ENCODE results near the gene POLR2F. TPM values are rescaled to one million over a fixed set of nuclear protein-coding genes. Genes with fewer than 3 reads are reported as not detected.

The POLR2F gene
- total RNA-seq, 2 donors from 2014 or later: 98.0 to 105 TPM

DNA sequence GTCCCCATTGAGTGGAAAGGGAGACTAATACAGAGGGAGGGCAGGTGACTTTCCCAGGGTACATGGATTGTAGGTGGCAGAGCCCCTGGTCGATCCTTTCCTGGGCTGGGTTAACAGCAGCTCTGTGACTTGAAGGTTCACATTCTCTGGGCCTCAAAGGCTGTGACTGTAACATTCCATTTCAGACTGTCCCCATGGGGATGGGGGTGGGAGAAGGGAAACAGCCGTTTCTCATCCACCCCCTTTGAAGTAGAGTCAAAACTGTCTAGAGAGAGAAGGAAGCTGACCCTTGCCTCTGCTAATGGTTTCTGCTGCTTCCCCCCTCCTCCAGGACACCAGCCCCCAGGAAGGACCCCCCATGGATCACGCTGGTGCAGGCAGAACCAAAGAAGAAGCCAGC, 28.2 kb upstream of the POLR2F start:
- Histone ChIP-seq H3K4me3 (ENCODE audit: low read length) (no peak overlapping the region), H3K9ac (ENCODE audit: extremely low read depth, low read length, poor library complexity, severe bottlenecking) (no peak overlapping the region), H3K27ac (ENCODE audit: low read depth, low read length) (no peak overlapping the region), H3K9me3 (ENCODE audit: control insufficient read depth, low read length) (no peaks in the 10 kb centered on the region), H3K36me3 (ENCODE audit: control insufficient read depth, insufficient read depth, low read length) (peaks cover 14% of the 10 kb centered on the region), H3K4me1 (ENCODE audit: control insufficient read depth, insufficient read depth, low read length) (no peaks in the 10 kb centered on the region), H3K27me3 (ENCODE audit: control insufficient read depth, insufficient read depth, low read length, poor library complexity, severe bottlenecking) (peaks cover 19% of the 10 kb centered on the region)
- Mint-ChIP-seq H3K9me3 (no peaks in the 10 kb centered on the region), H3K27ac (no peak overlapping the region), H3K4me1 (no peaks in the 10 kb centered on the region), H3K4me3 (no peak overlapping the region), H3K36me3 (ENCODE audit: low read depth) (peaks cover 32% of the 10 kb centered on the region), H3K27me3 (ENCODE audit: insufficient read depth) (peaks cover 13% of the 10 kb centered on the region)
- DNase-seq: no peak
- 63 to 77% methylated on average over 1 to 2 of the region's 3 CpGs for WGBS, 2 experiments (ENCODE audit: insufficient coverage in 1 of 2, insufficient read length in 1 of 2)
- TF ChIP-seq, protein P1, sequence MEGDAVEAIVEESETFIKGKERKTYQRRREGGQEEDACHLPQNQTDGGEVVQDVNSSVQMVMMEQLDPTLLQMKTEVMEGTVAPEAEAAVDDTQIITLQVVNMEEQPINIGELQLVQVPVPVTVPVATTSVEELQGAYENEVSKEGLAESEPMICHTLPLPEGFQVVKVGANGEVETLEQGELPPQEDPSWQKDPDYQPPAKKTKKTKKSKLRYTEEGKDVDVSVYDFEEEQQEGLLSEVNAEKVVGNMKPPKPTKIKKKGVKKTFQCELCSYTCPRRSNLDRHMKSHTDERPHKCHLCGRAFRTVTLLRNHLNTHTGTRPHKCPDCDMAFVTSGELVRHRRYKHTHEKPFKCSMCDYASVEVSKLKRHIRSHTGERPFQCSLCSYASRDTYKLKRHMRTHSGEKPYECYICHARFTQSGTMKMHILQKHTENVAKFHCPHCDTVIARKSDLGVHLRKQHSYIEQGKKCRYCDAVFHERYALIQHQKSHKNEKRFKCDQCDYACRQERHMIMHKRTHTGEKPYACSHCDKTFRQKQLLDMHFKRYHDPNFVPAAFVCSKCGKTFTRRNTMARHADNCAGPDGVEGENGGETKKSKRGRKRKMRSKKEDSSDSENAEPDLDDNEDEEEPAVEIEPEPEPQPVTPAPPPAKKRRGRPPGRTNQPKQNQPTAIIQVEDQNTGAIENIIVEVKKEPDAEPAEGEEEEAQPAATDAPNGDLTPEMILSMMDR (conservative IDR thresholded peaks at IDR 0.05): no peak

DNA sequence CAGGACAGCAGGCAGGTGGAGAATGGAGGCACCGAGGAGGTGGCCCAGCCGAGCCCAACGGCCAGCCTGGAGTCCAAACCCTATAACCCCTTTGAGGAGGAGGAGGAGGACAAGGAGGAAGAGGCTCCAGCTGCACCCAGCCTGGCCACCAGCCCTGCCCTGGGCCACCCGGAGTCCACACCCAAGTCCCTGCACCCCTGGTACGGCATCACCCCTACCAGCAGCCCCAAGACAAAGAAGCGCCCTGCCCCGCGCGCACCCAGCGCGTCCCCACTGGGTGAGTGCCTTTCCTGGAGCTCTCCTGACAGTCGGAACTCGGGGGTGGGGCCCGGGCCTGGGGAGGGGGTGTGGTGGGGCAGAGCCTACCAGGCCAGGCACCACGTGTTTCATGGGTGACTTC, 27.7 kb upstream of the POLR2F start:
- 93 to 95% methylated on average over 10 to 15 of the region's 15 CpGs for WGBS, 2 experiments (ENCODE audit: insufficient coverage in 1 of 2, insufficient read length in 1 of 2)
- no peaks in the 10 kb centered on the region for H3K9me3 Mint-ChIP-seq
- no peaks in the 10 kb centered on the region for H3K4me1 Mint-ChIP-seq
- Histone ChIP-seq H3K9me3 (ENCODE audit: control insufficient read depth, low read length) (no peaks in the 10 kb centered on the region), H3K4me1 (ENCODE audit: control insufficient read depth, insufficient read depth, low read length) (no peaks in the 10 kb centered on the region), H3K9ac (ENCODE audit: extremely low read depth, low read length, poor library complexity, severe bottlenecking) (no peak overlapping the region), H3K4me3 (ENCODE audit: low read length) (no peak overlapping the region), H3K36me3 (ENCODE audit: control insufficient read depth, insufficient read depth, low read length) (peaks cover 14% of the 10 kb centered on the region), H3K27me3 (ENCODE audit: control insufficient read depth, insufficient read depth, low read length, poor library complexity, severe bottlenecking) (peaks cover 23% of the 10 kb centered on the region), H3K27ac (ENCODE audit: low read depth, low read length) (no peak overlapping the region)
- DNase-seq: no peak
- no peak overlapping the region for H3K27ac Mint-ChIP-seq
- peaks cover 32% of the 10 kb centered on the region for H3K36me3 Mint-ChIP-seq (ENCODE audit: low read depth)
- peaks cover 16% of the 10 kb centered on the region for H3K27me3 Mint-ChIP-seq (ENCODE audit: insufficient read depth)
- no peak overlapping the region for H3K4me3 Mint-ChIP-seq
- TF ChIP-seq, protein P1 (conservative IDR thresholded peaks at IDR 0.05): no peak

DNA sequence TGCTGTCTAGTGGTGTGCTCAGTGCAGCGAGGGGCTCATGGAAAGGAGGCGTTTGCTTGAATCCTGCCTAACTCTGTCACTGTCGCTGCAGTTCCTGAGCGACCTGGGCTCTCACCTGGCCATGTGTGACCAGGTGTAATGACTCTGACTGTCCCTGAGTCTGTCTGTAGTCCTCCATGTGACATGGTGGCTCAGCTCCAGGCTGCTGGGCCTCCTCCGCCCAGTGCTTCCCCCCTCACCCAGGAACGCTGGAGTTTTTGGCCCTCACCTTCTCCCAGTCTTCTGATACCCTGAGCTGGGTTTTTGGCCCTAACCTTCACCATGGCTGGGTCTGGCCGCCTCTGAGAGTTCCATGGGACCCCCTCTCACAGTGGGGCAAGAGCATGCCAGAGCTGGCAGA, 27.1 kb upstream of the POLR2F start:
- no peak for DNase-seq
- Histone ChIP-seq H3K9me3 (ENCODE audit: control insufficient read depth, low read length) (no peaks in the 10 kb centered on the region), H3K4me3 (ENCODE audit: low read length) (no peak overlapping the region), H3K9ac (ENCODE audit: extremely low read depth, low read length, poor library complexity, severe bottlenecking) (no peak overlapping the region), H3K4me1 (ENCODE audit: control insufficient read depth, insufficient read depth, low read length) (no peaks in the 10 kb centered on the region), H3K36me3 (ENCODE audit: control insufficient read depth, insufficient read depth, low read length) (peaks cover 16% of the 10 kb centered on the region), H3K27me3 (ENCODE audit: control insufficient read depth, insufficient read depth, low read length, poor library complexity, severe bottlenecking) (peaks cover 29% of the 10 kb centered on the region), H3K27ac (ENCODE audit: low read depth, low read length) (no peak overlapping the region)
- TF ChIP-seq, protein P1 (conservative IDR thresholded peaks at IDR 0.05): no peak
- no peaks in the 10 kb centered on the region for H3K4me1 Mint-ChIP-seq
- H3K27ac Mint-ChIP-seq: no peak overlapping the region
- 93 to 95% methylated on average over 6 to 7 of the region's 7 CpGs for WGBS, 2 experiments (ENCODE audit: insufficient coverage in 1 of 2, insufficient read length in 1 of 2)
- peaks cover 19% of the 10 kb centered on the region for H3K27me3 Mint-ChIP-seq (ENCODE audit: insufficient read depth)
- peaks cover 32% of the 10 kb centered on the region for H3K36me3 Mint-ChIP-seq (ENCODE audit: low read depth)
- H3K4me3 Mint-ChIP-seq: no peak overlapping the region
- H3K9me3 Mint-ChIP-seq: no peaks in the 10 kb centered on the region
